ENCODE measurements around the gene KCTD21.
"Not testable (repeated sequence)": the region's sequence is repeated elsewhere in the genome, so short reads cannot be mapped to it uniquely, and the experiment has no call there.

Gene KCTD21

DNA sequence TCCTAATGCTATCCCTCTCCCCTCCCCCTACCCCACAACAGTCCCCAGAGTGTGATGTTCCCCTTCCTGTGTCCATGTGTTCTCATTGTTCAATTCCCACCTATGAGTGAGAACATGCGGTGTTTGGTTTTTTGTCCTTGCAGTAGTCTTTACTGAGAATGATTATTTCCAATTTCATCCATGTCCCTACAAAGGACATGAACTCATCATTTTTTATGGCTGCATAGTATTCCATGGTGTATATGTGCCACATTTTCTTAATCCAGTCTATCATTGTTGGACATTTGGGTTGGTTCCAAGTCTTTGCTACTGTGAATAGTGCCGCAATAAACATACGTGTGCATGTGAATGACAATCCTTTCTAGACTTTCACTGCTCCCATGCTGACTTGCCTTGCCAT is 12.6 kb downstream of the KCTD21 start:
- not testable (repeated sequence) for DNase-seq (ENCODE audit: low read depth in 2 of 2)

DNA sequence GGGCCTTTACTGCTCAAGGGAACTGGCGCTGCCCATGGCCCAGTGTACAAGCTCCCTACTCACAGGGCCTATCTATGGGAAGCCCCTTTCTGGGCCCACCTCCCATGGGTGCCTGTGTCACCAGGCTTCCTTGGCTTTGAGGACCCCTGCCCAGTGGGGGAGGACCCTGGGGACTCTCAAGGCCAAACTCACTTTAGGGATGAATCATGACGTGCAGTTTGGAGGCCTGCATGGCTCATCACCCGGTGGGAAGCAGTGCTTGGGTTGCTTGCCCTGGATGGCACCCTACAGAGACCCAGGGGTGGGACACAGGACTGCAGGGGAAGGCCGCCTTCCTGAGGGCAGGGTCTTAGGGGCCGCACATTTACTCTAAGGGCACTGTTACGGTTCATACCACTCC is 16.5 kb downstream of the KCTD21 start:
- no peak for DNase-seq (ENCODE audit: low read depth in 2 of 2)

DNA sequence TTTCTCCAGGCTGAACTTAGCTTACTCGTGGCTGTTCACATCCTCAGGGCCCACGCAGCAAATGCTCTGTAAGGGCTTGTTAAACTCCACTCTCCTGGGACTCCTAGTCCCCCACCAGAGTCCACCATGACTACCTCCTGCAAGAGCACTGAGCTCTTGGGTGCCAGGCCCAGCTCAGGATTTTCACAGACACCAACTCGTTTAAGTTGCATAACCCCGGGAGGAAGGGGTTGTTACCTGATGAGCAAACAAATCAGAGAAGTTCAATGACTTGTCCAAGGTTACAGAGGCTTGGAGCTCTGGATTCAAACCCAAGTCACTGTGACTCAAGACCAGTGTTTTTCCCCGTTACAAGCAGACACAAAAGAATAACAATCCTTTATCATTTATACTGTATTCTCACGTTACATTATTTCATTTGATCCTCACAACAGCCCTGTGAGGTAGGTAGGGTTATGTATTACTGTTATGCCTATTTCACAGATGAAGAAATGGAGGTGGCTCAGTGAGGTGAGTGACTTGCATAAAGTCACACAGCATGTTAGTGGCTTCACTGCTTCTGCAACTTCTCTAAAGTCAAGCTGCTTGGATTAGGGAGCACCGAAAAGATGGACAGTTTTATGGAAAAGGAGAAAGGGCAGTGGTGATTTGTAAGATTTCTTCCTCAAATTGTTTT is 17.4 kb downstream of the KCTD21 start:
- DNase-seq (ENCODE audit: low read depth in 2 of 2): no peak

DNA sequence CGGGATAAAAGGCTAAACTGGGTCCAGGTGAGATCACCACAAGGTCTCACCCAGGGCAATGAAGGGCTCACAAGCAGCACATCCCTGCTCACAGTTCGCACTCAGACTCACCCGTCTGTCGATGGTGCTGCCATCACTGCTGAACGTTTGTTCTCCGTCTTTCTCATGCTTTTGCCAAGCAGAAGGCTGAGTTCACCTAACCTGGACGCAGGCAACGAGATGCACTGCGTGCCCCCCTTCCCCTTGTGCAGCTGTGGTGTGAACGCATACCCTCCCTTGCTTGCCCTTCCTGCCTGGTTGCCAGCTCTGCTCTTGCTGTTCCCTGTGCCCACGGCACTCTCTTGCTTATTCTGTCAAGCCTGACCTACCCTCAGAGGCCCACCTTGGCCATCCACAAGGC is 18.0 kb downstream of the KCTD21 start:
- DNase-seq (ENCODE audit: low read depth in 2 of 2): no peak

DNA sequence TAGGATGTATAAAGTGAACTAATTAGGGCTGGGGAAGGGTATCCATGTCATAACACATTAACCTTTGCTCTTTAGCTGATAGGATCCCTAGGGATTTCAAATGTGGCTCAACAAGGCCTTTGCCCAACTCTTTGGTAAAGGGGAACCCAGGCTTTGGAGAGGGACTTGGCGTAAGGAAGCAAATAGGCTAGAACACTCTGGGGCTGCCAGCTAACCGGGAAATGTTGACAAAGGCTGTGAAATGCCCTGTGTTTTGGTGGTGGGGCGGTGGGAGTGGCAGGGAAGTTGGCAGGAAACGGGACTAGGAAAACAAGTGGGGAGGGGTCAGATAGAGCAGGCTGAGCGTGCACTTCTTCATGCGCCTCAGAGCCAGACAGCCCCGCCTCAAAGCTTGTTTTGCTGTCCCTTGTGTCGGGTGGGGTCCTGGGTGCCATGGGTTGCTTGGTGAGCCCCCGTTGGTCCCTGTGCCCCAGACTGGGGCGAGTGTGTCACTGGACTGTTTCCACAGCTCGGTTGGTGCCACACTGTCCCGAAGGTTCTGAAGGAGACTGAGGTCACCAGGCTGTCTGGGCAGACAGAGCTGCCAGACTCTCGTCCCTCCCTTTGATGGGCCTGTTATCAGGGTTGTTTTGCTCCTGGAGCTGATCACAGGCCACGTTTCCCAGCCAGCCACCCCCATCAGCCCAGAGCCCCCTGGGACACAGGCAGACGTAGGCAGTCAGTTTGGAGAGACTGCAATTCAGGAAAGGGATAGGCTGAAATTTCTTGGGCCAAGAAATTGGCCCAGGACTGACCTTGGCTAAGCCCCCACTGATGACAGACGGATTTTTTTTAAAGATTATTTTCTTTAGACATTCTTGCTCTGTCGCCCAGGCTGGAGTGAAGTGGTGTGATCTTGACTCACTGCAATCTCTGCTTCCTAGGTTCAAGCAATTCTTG is 19.6 kb downstream of the KCTD21 start:
- DNase-seq (ENCODE audit: low read depth in 2 of 2): no peak

DNA sequence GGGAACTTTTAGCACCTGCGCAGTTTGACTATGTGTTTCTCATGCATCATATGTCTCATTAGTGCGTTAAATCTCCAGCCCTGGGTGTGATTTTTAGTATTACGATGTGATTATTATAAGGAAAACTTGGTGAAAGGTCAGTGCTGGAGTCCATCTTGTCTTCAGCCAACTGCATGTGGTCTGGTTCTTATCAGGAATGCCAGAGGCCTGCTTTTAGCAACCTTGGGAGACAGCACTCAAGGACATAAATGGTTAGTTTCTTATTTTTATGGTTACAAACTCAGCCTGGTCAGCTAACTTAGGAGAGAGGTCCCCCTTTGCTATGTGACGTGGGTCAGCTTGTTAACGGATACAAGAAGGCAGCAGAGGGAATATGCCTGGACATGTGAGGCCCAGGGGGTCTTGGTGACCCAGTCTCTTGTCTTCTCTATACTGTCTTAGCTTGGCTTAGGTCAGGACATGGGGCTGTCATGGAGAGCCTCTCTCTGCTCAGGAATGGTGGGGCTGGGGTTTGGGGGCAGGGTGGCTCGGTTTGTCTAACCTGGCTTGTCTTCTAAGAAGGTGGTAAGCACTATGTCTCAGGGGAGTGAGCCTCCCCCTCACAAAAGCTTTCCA is 21.5 kb downstream of the KCTD21 start:
- DNase-seq (ENCODE audit: low read depth in 2 of 2): no peak

DNA sequence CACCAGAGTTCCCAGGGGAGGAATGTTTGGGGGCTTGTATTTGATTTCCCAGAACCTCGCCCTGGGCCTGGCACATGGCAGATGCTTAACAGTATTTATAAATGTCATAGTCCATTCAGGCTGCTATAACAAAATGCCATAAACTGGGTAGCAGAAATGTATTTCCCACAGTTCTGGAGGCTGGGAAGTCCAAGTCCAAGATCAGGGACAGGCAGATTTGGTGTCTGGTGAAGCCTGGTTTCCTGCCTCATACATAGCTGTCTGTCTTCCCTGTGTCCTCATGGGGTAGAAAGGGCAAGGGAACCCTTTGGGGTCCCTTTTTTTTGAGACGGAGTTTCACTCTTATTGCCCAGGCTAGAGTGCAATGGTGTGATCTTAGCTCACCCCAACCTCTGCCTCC is 24.0 kb downstream of the KCTD21 start:
- DNase-seq (ENCODE audit: low read depth in 2 of 2): no peak

DNA sequence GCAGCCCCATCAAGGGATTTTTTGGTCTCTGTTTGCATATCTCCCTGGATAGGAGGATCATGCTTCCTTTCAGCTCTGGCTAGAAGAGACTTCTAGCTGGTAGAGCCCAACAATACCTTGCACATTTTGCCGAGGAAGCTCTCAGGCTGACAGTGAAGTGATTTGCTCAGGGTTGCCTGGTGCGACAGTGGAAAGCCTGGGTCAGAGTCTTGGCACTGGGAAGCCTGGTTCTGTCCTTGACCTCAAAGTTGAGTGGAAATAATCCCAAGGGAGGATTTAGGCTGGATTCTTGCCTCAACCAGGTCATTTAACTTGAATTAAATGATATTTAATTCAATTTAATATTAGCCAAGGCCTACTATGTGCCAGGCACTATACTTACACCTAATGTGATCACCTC is 24.6 kb downstream of the KCTD21 start:
- DNase-seq (ENCODE audit: low read depth in 2 of 2): no peak

DNA sequence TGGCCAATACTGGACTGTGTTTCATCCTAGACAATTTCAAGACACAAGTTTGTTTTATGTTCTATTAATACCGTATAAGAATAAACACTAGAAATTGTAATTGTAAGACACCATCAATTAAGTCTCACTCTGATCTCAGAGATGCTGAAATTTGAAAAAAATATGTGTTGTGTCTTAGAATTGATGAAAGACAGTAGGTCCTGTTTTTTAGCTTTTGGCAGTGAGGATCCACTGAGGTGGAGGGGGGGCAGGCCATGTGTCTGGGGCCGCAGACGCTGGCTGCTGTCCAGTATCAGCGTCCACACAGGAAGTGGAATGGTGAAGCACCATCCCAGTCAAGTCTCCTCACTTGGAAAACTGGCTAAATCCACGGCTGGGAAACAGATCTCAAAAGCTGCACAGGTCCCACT is 26.5 kb downstream of the KCTD21 start:
- DNase-seq (ENCODE audit: low read depth in 2 of 2): no peak

DNA sequence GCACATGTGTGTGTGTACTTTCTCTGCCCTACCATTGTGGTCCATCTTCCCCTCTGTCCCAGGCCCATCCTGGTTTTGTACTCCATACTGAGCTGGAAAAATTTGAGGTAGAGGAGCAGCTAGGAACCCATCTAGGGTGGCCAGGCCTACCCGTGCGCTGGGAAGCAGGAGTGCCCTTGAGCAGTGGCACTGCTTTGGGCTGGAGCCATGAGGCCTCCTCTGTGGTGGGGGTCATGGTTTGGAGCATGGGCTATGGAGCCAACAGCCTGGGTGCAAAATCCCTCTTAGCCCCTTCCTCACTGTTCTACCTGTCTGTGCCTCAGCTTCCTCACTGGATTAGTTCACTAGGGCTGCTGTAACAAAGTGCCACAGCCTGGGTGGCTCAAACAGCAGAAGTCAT is 27.1 kb downstream of the KCTD21 start:
- no peak for DNase-seq (ENCODE audit: low read depth in 2 of 2)

DNA sequence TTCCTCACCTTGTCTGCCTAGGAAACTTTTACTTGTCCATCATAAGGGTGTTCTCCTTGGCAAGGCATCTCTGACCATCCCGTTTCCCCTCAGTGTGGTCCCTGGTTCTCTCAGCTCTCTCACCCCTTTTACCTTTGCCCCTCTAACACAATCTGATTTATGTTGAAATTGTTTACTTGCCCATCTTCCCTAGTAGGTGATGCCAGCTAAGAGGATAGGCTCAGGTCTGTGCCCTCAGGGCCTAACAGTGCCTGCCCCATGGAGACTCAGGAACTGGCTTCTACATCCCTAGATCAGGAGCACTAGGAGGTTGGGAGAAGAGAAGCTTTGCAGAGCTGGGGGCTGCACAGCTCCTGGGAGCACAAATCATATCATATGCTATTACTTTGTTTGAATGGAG is 27.9 kb downstream of the KCTD21 start:
- no peak for DNase-seq (ENCODE audit: low read depth in 2 of 2)

DNA sequence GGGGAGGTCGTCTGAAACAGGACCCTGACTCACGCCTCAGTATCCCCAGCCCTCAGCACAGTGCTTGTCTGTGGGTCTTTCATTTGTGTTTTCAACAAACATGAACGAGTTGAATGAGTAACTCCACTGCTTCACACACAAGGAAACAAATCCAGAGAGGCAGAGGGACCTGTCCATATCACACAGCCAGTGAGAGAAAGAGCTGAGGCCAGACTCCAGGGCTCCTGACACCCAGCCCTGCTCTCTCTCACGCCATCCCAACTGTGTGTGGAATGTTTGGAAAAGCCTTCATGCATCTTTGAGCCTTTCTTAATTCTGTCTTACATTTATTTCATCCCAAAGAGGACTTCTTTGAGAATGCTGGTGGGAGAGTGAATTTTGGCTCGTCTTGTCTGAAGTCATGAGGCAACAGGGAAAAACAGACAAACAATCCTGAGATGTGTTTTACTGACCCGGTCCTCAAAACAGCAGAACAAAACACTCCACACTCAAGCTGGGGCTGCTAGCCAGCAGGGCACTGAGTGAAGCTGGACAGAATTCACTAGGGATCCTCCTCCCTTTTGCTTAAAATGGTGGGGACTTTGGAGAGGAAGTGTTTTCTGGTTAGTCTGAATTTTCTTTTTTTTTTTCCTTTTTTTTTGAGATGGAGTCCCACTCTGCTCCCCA is 29.3 kb downstream of the KCTD21 start:
- no peak for DNase-seq (ENCODE audit: low read depth in 2 of 2)

DNA sequence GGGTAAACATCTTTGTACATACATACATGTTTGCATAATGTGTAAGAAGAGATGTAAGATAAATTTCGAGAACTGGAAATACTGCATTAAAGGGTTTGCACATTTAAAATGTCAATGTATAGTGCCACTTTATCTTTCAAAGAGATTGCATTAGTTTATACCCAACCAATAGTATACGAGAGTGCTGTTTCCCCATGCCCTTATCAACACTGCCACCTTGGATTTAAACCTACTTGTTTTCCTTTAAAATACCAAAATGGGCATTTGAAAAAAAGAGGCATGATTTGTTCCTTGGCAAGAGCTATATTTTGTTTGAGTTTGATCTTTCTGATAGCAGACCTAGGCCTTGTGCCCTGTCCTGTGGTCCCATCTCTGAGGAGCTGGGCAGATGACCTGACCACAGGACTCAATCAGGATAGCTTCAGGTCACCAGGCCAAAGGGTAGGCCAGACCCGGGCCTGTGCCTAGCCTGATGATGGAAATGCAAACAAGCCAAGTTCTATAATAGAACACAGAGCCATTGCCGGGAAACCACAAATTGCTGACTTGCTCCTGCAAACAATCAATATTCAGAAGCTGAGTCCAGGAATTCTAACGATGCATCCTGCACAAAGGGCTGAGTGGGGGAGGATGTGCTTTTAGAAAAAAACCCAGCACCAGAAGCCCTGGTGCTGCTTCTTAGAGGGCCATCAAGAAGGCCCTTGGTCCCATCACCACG is 32.1 kb downstream of the KCTD21 start:
- no peak for DNase-seq (ENCODE audit: low read depth in 2 of 2)

DNA sequence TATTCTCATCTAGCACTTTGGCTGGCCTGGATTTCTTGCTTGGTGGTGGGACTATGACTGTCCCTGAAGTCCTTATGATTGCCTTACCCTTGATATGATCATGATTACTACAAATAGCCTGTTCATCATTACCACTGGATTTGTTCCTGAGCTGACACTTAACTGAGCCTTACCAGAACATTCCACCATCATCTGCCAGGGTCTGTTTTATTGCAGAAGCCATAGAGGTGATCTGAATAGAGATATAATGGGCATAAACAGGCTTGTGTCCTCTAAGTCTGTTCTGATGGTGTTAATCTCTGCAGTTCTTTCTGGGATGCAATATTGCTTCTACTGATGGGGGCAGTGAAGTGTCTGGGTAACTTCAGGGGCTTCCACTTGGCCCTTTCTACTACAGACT is 36.6 kb downstream of the KCTD21 start:
- no peak for DNase-seq (ENCODE audit: low read depth in 2 of 2)

DNA sequence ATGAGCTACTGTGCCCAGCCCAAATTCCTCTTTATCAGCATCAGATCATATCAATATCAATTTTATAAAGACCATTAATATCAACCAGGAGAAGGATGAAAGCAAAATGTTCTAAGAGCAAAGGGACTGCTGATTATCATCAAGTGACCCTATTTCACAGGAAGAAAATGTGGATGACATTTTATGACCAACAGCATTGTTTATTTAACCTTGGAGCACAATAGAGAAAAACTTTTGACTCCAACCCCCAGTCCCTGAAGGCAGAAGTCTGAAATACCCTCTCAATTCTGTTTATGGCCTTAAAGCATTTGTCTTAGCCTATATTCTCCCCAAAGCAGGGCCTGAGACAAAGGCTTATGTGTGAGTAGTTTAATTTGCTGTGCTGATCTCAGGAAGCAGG is 37.7 kb downstream of the KCTD21 start:
- no peak for DNase-seq (ENCODE audit: low read depth in 2 of 2)

DNA sequence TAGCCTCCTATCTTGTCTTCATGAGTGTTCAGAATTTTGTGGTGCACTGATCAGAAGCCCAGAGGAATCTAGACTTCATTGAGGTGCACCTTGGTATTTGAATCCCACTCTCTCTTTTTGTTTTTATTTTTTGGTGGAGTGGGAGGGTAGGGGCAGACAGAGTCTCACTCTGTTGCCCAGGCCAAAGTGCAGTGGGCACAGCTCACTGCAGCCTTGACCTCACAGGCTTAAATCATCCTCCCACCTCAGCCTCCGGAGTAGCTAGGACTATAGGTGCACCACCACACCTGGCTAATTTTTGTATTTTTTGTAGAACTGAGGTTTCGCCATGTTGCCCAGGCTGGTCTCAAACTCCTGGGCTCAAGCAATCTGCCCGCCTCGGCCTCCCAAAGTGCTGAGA is 38.1 kb downstream of the KCTD21 start:
- no peak for DNase-seq (ENCODE audit: low read depth in 2 of 2)

DNA sequence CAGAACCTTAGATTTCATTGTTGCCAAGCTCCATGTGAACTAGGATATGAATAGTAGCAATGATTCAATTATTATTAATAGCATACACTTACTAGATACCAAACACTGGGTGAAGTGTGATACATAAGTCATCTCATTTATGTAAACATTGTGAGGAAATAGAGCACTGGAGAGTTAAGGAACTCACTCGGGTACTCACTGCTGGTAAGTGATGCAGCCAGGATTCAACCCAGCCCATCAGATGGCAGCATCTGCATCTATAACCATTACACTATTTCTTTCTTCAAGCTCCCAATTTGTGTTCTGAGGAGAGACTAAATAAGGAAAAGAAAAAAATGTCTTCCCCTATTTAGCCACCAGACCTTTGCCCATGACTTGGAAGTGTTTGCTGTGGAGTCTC is 38.8 kb downstream of the KCTD21 start:
- no peak for DNase-seq (ENCODE audit: low read depth in 2 of 2)

DNA sequence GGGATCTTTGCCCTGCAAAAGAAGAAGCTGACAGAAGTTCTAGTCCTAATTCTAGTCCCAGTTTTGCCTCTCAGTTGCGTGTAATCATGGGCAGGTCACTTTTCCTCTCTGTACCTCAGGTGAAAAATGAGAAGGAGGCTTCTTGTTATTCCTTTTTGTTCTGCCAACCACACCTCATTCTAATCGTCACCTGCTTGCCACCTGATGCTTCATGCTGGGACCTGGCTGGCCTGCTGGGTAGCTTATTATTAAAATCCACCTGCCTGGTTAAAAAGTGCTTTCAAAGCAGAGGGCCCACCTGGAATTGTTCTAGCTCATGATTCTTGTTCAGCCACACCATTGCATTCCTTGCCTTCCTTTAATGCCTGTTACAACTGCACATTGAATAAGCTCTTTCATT is 40.6 kb downstream of the KCTD21 start:
- DNase-seq (ENCODE audit: low read depth in 2 of 2): no peak

DNA sequence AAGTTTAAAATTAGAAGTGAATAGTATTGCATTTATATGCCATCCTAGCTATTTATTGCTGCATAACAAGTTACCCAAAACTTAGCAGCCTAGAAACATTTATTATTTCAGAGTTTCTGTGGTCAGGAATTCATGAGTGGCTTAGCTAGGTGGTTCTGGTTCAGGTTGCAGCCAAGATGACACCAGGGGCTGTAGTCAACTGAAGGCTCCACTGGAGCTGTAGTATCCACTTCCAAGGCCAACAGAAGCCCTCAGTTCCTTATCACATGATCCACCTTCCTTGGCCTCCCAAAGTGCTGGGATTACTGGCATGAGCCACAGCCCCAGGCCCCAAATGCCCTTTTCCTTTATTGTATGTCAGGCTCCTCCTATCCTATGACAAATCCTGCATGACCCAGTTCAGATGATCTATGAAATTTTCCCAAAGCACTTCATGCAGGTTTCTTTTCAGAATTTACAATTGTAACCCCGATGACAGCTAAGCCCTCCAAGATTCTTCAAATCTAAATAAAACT is 42.9 kb downstream of the KCTD21 start:
- DNase-seq (ENCODE audit: low read depth in 2 of 2): no peak

DNA sequence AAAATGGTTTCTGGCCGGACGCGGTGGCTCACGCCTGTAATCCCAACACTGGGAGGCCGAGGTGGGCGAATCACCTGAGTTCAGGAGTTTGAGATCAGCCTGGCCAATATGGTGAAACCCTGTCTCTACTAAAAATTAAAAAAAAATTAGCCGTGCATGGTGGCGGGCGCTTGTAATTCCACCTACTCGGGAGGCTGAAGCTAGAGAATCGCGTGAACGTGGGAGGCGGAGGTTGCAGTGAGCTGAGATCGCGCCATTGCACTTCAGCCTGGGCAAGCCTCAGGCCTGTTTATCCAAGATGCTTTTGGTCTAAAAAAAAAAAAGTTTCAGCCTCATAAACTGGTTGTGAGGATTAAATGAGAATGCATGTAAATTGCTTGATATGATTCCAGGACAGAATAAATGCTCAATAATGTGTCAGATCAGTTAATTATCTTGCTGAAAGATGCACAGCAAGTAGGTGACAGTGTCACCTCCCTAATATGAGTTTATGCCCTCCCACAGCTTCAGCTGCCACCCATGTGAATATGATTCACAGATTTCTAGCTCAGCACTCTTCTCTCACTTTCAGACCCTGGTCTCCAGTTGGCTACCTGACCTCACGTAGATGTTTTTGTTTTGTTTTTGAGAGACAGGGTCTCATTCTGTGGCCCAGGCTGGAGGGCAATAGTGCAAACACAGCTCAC is 47.9 kb downstream of the KCTD21 start:
- DNase-seq (ENCODE audit: low read depth in 2 of 2): no peak

Measured in stimulated activated CD4-positive, alpha-beta T cell treated with anti-CD3 and anti-CD28 coated beads, Interleukin-1b, Interleukin-23, amount 100 ng/mL, for 4 hours (primary cell).